T-helper 2 cell treated with Interferon-gamma antibody and Interleukin-4, amounts not matched to agents 5 μg/mL and 100 μg/mL, for 36 hours (primary cell): Measurements from ENCODE around the gene SLC35F3.

ENCODE experiments used
- DNase-seq: peaks from one replicate; pipeline ENCODE4 v3.0.0; 2021; ENCODE audit warnings: low spot score
- H3K27ac Mint-ChIP-seq: one replicate; pipeline ENCODE4 v1.8.0; 2021; ENCODE audit warnings: mild to moderate bottlenecking, mixed read lengths
- H3K27me3 Mint-ChIP-seq: one replicate; pipeline ENCODE4 v1.8.0; 2021; ENCODE audit warnings: low read depth, mixed read lengths
- H3K36me3 Mint-ChIP-seq: one replicate; pipeline ENCODE4 v1.8.0; 2021; ENCODE audit warnings: low read depth, mixed read lengths
- H3K4me1 Mint-ChIP-seq: one replicate; pipeline ENCODE4 v1.8.0; 2021; ENCODE audit warnings: low read depth, mixed read lengths
- H3K4me3 Mint-ChIP-seq: one replicate; pipeline ENCODE4 v1.8.0; 2022; ENCODE audit warnings: mild to moderate bottlenecking, moderate library complexity, mixed read lengths
- H3K9me3 Mint-ChIP-seq: one replicate; pipeline ENCODE4 v1.8.0; 2021; ENCODE audit warnings: mixed read lengths

SLC35F3 gene

GRCh38 chr1:233904633-233905415 lies at the start of gene SLC35F3:
Gene SLC35F3 (plus strand): TSS chr1:233904676.
- no peak for DNase-seq

GRCh38 chr1:233859446-233859845 lies 45.0 kb upstream of the SLC35F3 start:
- Mint-ChIP-seq H3K36me3 (no peaks in the 10 kb centered on the region), H3K27ac (no peak overlapping the region), H3K4me1 (no peaks in the 10 kb centered on the region), H3K4me3 (no peak overlapping the region), H3K27me3 (no peaks in the 10 kb centered on the region), H3K9me3 (peaks cover 4% of the 10 kb centered on the region)
- DNase-seq, result no peak

More at GRCh38 chr1:233904633-233905415, at the start of gene SLC35F3:
- peaks cover 50% of the 10 kb centered on the region for H3K27me3 Mint-ChIP-seq
- H3K4me3 Mint-ChIP-seq, result peak within 1 kb of the TSS; percentile 35
- H3K36me3 Mint-ChIP-seq, result peaks cover 2% of the 10 kb centered on the region
- H3K27ac Mint-ChIP-seq, result peak within 1 kb of the TSS; percentile 45
- peaks cover 2% of the 10 kb centered on the region for H3K4me1 Mint-ChIP-seq
- H3K9me3 Mint-ChIP-seq, result no peaks in the 10 kb centered on the region

- no peaks in the 10 kb centered on the region for H3K27me3 Mint-ChIP-seq
- no peak overlapping the region for H3K27ac Mint-ChIP-seq
- no peak overlapping the region for H3K4me3 Mint-ChIP-seq
- peaks cover 26% of the 10 kb centered on the region for H3K9me3 Mint-ChIP-seq
- no peaks in the 10 kb centered on the region for H3K36me3 Mint-ChIP-seq
- H3K4me1 Mint-ChIP-seq, result no peaks in the 10 kb centered on the region
- DNase-seq, result no peak
These were observed 40.5 kb upstream of the SLC35F3 start for GRCh38 chr1:233863901-233864545.

- no peaks in the 10 kb centered on the region for H3K27me3 Mint-ChIP-seq
- H3K9me3 Mint-ChIP-seq, result peaks cover 26% of the 10 kb centered on the region
- DNase-seq, result no peak
- no peak overlapping the region for H3K4me3 Mint-ChIP-seq
- H3K36me3 Mint-ChIP-seq, result no peaks in the 10 kb centered on the region
- H3K4me1 Mint-ChIP-seq, result no peaks in the 10 kb centered on the region
- H3K27ac Mint-ChIP-seq, result no peak overlapping the region
These were observed 39.9 kb upstream of the SLC35F3 start for GRCh38 chr1:233864578-233864977.

- H3K4me3 Mint-ChIP-seq, result no peak overlapping the region
- no peaks in the 10 kb centered on the region for H3K4me1 Mint-ChIP-seq
- no peak for DNase-seq
- H3K27me3 Mint-ChIP-seq, result no peaks in the 10 kb centered on the region
- H3K9me3 Mint-ChIP-seq, result peaks cover 26% of the 10 kb centered on the region
- H3K27ac Mint-ChIP-seq, result no peak overlapping the region
- no peaks in the 10 kb centered on the region for H3K36me3 Mint-ChIP-seq
These were observed 39.3 kb upstream of the SLC35F3 start for GRCh38 chr1:233865216-233865615.

- no peak for DNase-seq
- Mint-ChIP-seq H3K4me3 (no peak overlapping the region), H3K36me3 (no peaks in the 10 kb centered on the region), H3K27me3 (no peaks in the 10 kb centered on the region), H3K4me1 (no peaks in the 10 kb centered on the region), H3K9me3 (peaks cover 26% of the 10 kb centered on the region), H3K27ac (no peak overlapping the region)
These were observed 38.6 kb upstream of the SLC35F3 start for GRCh38 chr1:233865902-233866301.

GRCh38 chr1:233867028-233867427 lies 37.4 kb upstream of the SLC35F3 start:
- H3K4me1 Mint-ChIP-seq, result no peaks in the 10 kb centered on the region
- peaks cover 26% of the 10 kb centered on the region for H3K9me3 Mint-ChIP-seq
- H3K36me3 Mint-ChIP-seq, result no peaks in the 10 kb centered on the region
- no peaks in the 10 kb centered on the region for H3K27me3 Mint-ChIP-seq
- H3K4me3 Mint-ChIP-seq, result no peak overlapping the region
- no peak for DNase-seq
- H3K27ac Mint-ChIP-seq, result no peak overlapping the region

- Mint-ChIP-seq H3K36me3 (no peaks in the 10 kb centered on the region), H3K27ac (no peak overlapping the region), H3K4me3 (no peak overlapping the region), H3K9me3 (peaks cover 26% of the 10 kb centered on the region), H3K27me3 (no peaks in the 10 kb centered on the region), H3K4me1 (no peaks in the 10 kb centered on the region)
- no peak for DNase-seq
These were observed 36.0 kb upstream of the SLC35F3 start for GRCh38 chr1:233868461-233868860.

- H3K9me3 Mint-ChIP-seq, result peaks cover 22% of the 10 kb centered on the region
- no peak overlapping the region for H3K4me3 Mint-ChIP-seq
- H3K27ac Mint-ChIP-seq, result no peak overlapping the region
- H3K36me3 Mint-ChIP-seq, result no peaks in the 10 kb centered on the region
- DNase-seq, result no peak
- no peaks in the 10 kb centered on the region for H3K27me3 Mint-ChIP-seq
- no peaks in the 10 kb centered on the region for H3K4me1 Mint-ChIP-seq
These were observed 34.8 kb upstream of the SLC35F3 start for GRCh38 chr1:233869680-233870079.

- Mint-ChIP-seq H3K27me3 (no peaks in the 10 kb centered on the region), H3K4me3 (no peak overlapping the region), H3K27ac (no peak overlapping the region), H3K4me1 (no peaks in the 10 kb centered on the region), H3K9me3 (no peaks in the 10 kb centered on the region), H3K36me3 (no peaks in the 10 kb centered on the region)
- no peak for DNase-seq
These were observed 30.8 kb upstream of the SLC35F3 start for GRCh38 chr1:233873666-233874065.

GRCh38 chr1:233879841-233880240 lies 24.6 kb upstream of the SLC35F3 start:
- Mint-ChIP-seq H3K27ac (no peak overlapping the region), H3K27me3 (no peaks in the 10 kb centered on the region), H3K4me1 (no peaks in the 10 kb centered on the region), H3K4me3 (no peak overlapping the region), H3K9me3 (no peaks in the 10 kb centered on the region), H3K36me3 (no peaks in the 10 kb centered on the region)
- no peak for DNase-seq

GRCh38 chr1:233883671-233884070 lies 20.8 kb upstream of the SLC35F3 start:
- no peaks in the 10 kb centered on the region for H3K36me3 Mint-ChIP-seq
- peaks cover under 1% of the 10 kb centered on the region for H3K9me3 Mint-ChIP-seq
- H3K27ac Mint-ChIP-seq, result no peak overlapping the region
- no peaks in the 10 kb centered on the region for H3K4me1 Mint-ChIP-seq
- no peaks in the 10 kb centered on the region for H3K27me3 Mint-ChIP-seq
- no peak for DNase-seq
- H3K4me3 Mint-ChIP-seq, result no peak overlapping the region

GRCh38 chr1:233884461-233885151 lies 19.9 kb upstream of the SLC35F3 start:
- Mint-ChIP-seq H3K36me3 (no peaks in the 10 kb centered on the region), H3K4me1 (no peaks in the 10 kb centered on the region), H3K27ac (no peak overlapping the region), H3K9me3 (peaks cover 10% of the 10 kb centered on the region), H3K4me3 (no peak overlapping the region), H3K27me3 (no peaks in the 10 kb centered on the region)
- DNase-seq, result no peak

- Mint-ChIP-seq H3K4me1 (no peaks in the 10 kb centered on the region), H3K27ac (no peak overlapping the region), H3K27me3 (no peaks in the 10 kb centered on the region), H3K4me3 (no peak overlapping the region), H3K36me3 (no peaks in the 10 kb centered on the region), H3K9me3 (peaks cover 16% of the 10 kb centered on the region)
- no peak for DNase-seq
These were observed 19.1 kb upstream of the SLC35F3 start for GRCh38 chr1:233885196-233885920.
